Breast epithelium (tissue), 3 donors: Measurements from ENCODE around the gene YY1.

Experiments
- POLR2A ChIP-seq: fragments of 450-650 bp; IDR thresholded peaks from one replicate; pipeline ENCODE4 v1.6.1; 2016; ENCODE audit warnings: antibody characterized with exemption, mild to moderate bottlenecking, moderate library complexity
- TF ChIP-seq, protein P1 (sequence below), 3 donors: fragments of 450-650 bp; IDR thresholded peaks; one replicate each; pipeline ENCODE4 v1.5.1; 2016 to 2017; ENCODE audit warnings: antibody characterized with exemption in 3 of 3, mild to moderate bottlenecking in 3 of 3, moderate library complexity in 3 of 3

DNA sequence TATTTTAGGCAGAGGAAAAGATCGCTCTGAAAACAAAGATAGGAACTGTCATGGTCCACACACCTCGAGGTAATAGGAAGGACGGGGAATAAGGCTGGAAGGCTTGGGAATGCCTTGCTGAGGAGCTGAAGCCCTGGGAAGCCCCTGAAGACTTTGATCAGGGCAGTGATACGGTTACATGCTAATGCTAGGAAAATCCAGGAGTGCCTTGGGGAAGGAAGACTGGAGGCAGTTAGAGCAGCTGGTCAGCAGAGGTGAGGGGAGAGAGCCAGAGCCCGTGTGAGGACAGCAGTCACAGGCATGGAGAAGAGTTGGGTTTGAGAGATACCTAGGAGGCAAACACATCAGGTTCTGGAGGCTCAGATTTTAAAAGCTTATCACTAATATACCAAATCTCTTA, 8.6 kb upstream of the YY1 start:
- TF ChIP-seq, protein P1, sequence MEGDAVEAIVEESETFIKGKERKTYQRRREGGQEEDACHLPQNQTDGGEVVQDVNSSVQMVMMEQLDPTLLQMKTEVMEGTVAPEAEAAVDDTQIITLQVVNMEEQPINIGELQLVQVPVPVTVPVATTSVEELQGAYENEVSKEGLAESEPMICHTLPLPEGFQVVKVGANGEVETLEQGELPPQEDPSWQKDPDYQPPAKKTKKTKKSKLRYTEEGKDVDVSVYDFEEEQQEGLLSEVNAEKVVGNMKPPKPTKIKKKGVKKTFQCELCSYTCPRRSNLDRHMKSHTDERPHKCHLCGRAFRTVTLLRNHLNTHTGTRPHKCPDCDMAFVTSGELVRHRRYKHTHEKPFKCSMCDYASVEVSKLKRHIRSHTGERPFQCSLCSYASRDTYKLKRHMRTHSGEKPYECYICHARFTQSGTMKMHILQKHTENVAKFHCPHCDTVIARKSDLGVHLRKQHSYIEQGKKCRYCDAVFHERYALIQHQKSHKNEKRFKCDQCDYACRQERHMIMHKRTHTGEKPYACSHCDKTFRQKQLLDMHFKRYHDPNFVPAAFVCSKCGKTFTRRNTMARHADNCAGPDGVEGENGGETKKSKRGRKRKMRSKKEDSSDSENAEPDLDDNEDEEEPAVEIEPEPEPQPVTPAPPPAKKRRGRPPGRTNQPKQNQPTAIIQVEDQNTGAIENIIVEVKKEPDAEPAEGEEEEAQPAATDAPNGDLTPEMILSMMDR (IDR thresholded peaks at IDR 0.05), result no peak
- TF ChIP-seq POLR2A, result no peak
